Nephron progenitor cell (in vitro differentiated cells): ENCODE data around the gene OXSR1.

Experiments used
- DNase-seq: peaks from one replicate; pipeline ENCODE4 v3.0.0; 2021
- H3K27ac Mint-ChIP-seq: 2 replicates; pipeline ENCODE4 v1.8.0; 2021; ENCODE audit warnings: mild to moderate bottlenecking, moderate library complexity, mixed read lengths
- H3K27me3 Mint-ChIP-seq: 2 replicates; pipeline ENCODE4 v1.8.0; 2021; ENCODE audit warnings: mild to moderate bottlenecking, low read depth, mixed read lengths; ENCODE audit not compliant: poor library complexity
- H3K36me3 Mint-ChIP-seq: 2 replicates; pipeline ENCODE4 v1.8.0; 2021; ENCODE audit warnings: low read depth, mixed read lengths
- H3K4me1 Mint-ChIP-seq: 2 replicates; pipeline ENCODE4 v1.8.0; 2021; ENCODE audit warnings: mixed read lengths
- H3K4me3 Mint-ChIP-seq: 2 replicates; pipeline ENCODE4 v1.8.0; 2021; ENCODE audit warnings: mild to moderate bottlenecking, moderate library complexity, mixed read lengths
- H3K9me3 Mint-ChIP-seq: 2 replicates; pipeline ENCODE4 v1.8.0; 2021; ENCODE audit warnings: mild to moderate bottlenecking, moderate library complexity, mixed read lengths
- CTCF ChIP-seq: fragments of 200-600 bp; sonication (generic); IDR thresholded peaks from 2 replicates; pipeline ENCODE4 v1.5.0; 2021; ENCODE audit warnings: antibody characterized with exemption

The OXSR1 gene

GRCh38 chr3:38149708-38150107 is 15.6 kb upstream of the OXSR1 start:
- Mint-ChIP-seq H3K4me1 (no peaks in the 10 kb centered on the region), H3K27ac (no peak overlapping the region), H3K36me3 (no peaks in the 10 kb centered on the region), H3K4me3 (no peak overlapping the region), H3K27me3 (peaks cover 27% of the 10 kb centered on the region), H3K9me3 (peaks cover 29% of the 10 kb centered on the region)
- no peak for DNase-seq
- no peak for TF ChIP-seq CTCF

- no peak for DNase-seq
- H3K27ac Mint-ChIP-seq = no peak overlapping the region
- no peaks in the 10 kb centered on the region for H3K36me3 Mint-ChIP-seq
- no peaks in the 10 kb centered on the region for H3K4me1 Mint-ChIP-seq
- no peak overlapping the region for H3K4me3 Mint-ChIP-seq
- H3K27me3 Mint-ChIP-seq = peaks cover 18% of the 10 kb centered on the region
- TF ChIP-seq CTCF = no peak
- peaks cover 21% of the 10 kb centered on the region for H3K9me3 Mint-ChIP-seq
Observed at GRCh38 chr3:38150780-38151528, 14.4 kb upstream of the OXSR1 start.

- H3K27me3 Mint-ChIP-seq = peaks cover 13% of the 10 kb centered on the region
- no peak overlapping the region for H3K27ac Mint-ChIP-seq
- DNase-seq = no peak
- no peaks in the 10 kb centered on the region for H3K36me3 Mint-ChIP-seq
- H3K9me3 Mint-ChIP-seq = peaks cover 13% of the 10 kb centered on the region
- H3K4me3 Mint-ChIP-seq = no peak overlapping the region
- TF ChIP-seq CTCF = no peak
- H3K4me1 Mint-ChIP-seq = no peaks in the 10 kb centered on the region
Observed at GRCh38 chr3:38151667-38152265, 13.6 kb upstream of the OXSR1 start.

- Mint-ChIP-seq H3K9me3 (peaks cover 5% of the 10 kb centered on the region), H3K27ac (no peak overlapping the region), H3K4me3 (no peak overlapping the region), H3K27me3 (peaks cover 9% of the 10 kb centered on the region), H3K36me3 (no peaks in the 10 kb centered on the region), H3K4me1 (no peaks in the 10 kb centered on the region)
- no peak for DNase-seq
- no peak for TF ChIP-seq CTCF
Observed at GRCh38 chr3:38152609-38153008, 12.7 kb upstream of the OXSR1 start.

- no peak for DNase-seq
- no peak for TF ChIP-seq CTCF
- Mint-ChIP-seq H3K27me3 (peaks cover 9% of the 10 kb centered on the region), H3K4me1 (no peaks in the 10 kb centered on the region), H3K4me3 (no peak overlapping the region), H3K36me3 (no peaks in the 10 kb centered on the region), H3K9me3 (no peaks in the 10 kb centered on the region), H3K27ac (no peak overlapping the region)
Observed at GRCh38 chr3:38153221-38153620, 12.1 kb upstream of the OXSR1 start.

- TF ChIP-seq CTCF = no peak
- H3K4me1 Mint-ChIP-seq = no peaks in the 10 kb centered on the region
- H3K36me3 Mint-ChIP-seq = no peaks in the 10 kb centered on the region
- no peak overlapping the region for H3K27ac Mint-ChIP-seq
- no peak overlapping the region for H3K4me3 Mint-ChIP-seq
- no peaks in the 10 kb centered on the region for H3K9me3 Mint-ChIP-seq
- DNase-seq = no peak
- H3K27me3 Mint-ChIP-seq = peaks cover 9% of the 10 kb centered on the region
Observed at GRCh38 chr3:38154033-38154494, 11.3 kb upstream of the OXSR1 start.
